Endometrium (tissue), 2 donors: Measurements from ENCODE around the gene USP21.
A peak's percentile ranks its signal among the peaks of the same experiment; 100 is the strongest.
"Not testable (repeated sequence)": the region's sequence is repeated elsewhere in the genome, so short reads cannot be mapped to it uniquely, and the experiment has no call there.

Source experiments
- FAIRE-seq: peaks from 2 replicates; lab custom pipeline; 2012; peaks lifted over from hg19 to GRCh38; lab: Jason Lieb, UNC
- donor health status: control.
- donor health status: control.

Gene USP21

GRCh38 chr1:161159087-161159912 lies at the start of gene USP21:
Gene USP21, plus strand, starts transcription at chr1:161159500. Its CDS starts 1,141 bp downstream, at chr1:161160641.
- no peak for FAIRE-seq

- no peak for FAIRE-seq
Observed at GRCh38 chr1:161111117-161111516, 48.2 kb upstream of the USP21 start.

- no peak for FAIRE-seq
Observed at GRCh38 chr1:161111527-161111926, 47.8 kb upstream of the USP21 start.

- FAIRE-seq = no peak
Observed at GRCh38 chr1:161113915-161114314, 45.4 kb upstream of the USP21 start.

GRCh38 chr1:161114556-161114955 lies 44.7 kb upstream of the USP21 start:
- no peak for FAIRE-seq

GRCh38 chr1:161115132-161115711 lies 44.1 kb upstream of the USP21 start:
- FAIRE-seq = no peak

- not testable (repeated sequence) for FAIRE-seq
Observed at GRCh38 chr1:161115961-161116360, 43.3 kb upstream of the USP21 start.

GRCh38 chr1:161117759-161118581 lies 41.3 kb upstream of the USP21 start, which contains the start of the genes NIT1 and PFDN2:
Gene NIT1, plus strand, starts transcription at chr1:161118105. Its CDS starts 72 bp downstream, at chr1:161118177.
Gene PFDN2, minus strand, starts transcription at chr1:161118037. Its CDS starts 11 bp downstream, at chr1:161118026.
- FAIRE-seq = no peak

GRCh38 chr1:161119092-161119903 lies 40.0 kb upstream of the USP21 start:
- no peak for FAIRE-seq

GRCh38 chr1:161121042-161121650 lies 38.2 kb upstream of the USP21 start:
- no peak for FAIRE-seq

- FAIRE-seq = no peak
Observed at GRCh38 chr1:161121834-161122233, 37.5 kb upstream of the USP21 start.

GRCh38 chr1:161122967-161123366 lies 36.3 kb upstream of the USP21 start:
- FAIRE-seq = no peak

- FAIRE-seq = no peak
Observed at GRCh38 chr1:161127649-161128048, 31.7 kb upstream of the USP21 start.

GRCh38 chr1:161128591-161129420 lies 30.5 kb upstream of the USP21 start:
- no peak for FAIRE-seq

- FAIRE-seq = no peak
Observed at GRCh38 chr1:161130266-161130665, 29.0 kb upstream of the USP21 start.

- FAIRE-seq = no peak
Observed at GRCh38 chr1:161131523-161132409, 27.5 kb upstream of the USP21 start.

- peak; percentile 64 for FAIRE-seq
Observed at GRCh38 chr1:161132410-161133219, 26.7 kb upstream of the USP21 start, which contains the start of gene DEDD. Gene DEDD, minus strand, starts transcription at chr1:161132667. Its CDS starts 8,205 bp downstream, at chr1:161124462.

- no peak for FAIRE-seq
Observed at GRCh38 chr1:161133220-161133740, 26.0 kb upstream of the USP21 start.
